ENCODE results near the gene HOXD3.

Gene HOXD3

DNA sequence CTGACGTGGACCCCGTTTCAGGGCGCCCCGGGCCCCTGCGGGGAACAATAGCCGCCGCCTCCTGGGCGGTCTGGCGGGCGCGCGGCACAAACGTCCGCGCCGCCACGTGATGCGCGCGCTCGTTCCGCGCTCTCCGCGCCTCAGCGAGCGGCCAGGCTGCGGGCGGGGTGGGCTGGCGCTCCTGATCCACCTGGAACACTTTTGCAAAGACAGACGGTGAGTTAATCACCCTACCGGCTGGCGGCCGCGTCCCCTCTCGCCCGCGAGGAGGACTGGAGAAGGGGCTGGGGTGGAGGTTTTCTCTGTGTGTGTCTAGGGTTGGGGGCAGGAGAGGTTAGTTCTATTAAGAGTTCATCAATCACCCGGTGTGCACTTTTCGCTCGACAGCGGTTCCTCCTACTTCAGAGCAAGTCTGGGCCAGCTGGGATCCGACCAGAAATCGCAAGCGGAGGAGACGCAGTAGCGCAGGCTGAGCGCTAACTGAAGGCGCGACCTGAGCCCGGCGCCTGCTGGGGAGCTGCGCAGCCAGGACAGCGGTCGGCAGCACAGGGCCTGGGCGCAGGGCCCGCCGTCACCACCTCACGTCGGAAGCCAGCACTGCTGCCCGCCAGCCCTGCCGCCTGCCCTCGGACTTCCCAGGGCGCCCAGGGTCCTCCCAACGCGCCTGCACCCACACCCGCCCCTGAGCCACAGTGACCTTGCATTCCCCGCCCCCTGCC, 21.1 kb downstream of the HOXD3 start:
- DNase-seq: peak; percentile 72

DNA sequence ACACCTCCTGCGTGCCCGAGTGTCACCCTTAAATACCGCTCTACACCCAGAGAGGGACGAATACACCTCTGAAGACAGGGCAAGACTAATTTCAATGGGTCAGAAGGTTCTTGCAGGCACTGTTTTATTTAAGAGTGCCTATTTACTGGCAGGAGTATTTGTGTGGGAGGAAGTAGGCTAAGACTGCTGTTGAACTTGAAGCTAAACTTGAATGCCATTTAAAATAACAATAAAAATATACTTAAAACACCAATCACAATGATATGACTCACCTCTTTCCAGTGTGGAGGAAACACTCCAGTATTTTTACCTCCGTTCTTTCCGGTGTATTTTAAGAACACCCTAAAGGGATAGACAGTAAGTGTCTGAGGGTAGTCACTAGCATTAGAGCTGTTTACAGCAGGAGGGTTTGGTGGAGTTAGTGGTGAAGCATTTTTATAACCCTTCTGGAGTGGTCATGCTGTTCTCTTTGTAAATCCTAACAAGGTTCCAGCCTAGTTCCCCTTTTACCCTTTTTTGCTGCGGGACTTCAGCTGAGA, 21.7 kb downstream of the HOXD3 start:
- DNase-seq: no peak

DNA sequence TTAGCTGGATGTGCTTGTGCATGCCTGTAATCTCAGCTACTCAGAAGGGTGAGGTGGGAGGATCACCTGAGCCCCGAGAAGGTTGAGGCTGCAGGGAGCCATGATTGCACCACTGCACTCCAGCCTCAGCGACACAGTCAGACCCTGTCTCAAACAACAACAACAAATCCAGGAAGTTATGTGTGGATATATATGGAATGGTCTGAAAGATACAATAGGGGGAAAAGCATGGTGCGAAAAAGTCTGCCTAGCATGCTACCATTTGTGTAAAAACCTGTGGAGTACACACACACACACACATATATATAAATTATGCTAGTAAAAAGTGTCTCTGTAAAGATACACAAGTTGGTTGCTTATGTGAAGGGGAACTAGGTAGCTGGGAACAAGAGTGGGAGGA, 24.4 kb downstream of the HOXD3 start:
- no peak for DNase-seq

DNA sequence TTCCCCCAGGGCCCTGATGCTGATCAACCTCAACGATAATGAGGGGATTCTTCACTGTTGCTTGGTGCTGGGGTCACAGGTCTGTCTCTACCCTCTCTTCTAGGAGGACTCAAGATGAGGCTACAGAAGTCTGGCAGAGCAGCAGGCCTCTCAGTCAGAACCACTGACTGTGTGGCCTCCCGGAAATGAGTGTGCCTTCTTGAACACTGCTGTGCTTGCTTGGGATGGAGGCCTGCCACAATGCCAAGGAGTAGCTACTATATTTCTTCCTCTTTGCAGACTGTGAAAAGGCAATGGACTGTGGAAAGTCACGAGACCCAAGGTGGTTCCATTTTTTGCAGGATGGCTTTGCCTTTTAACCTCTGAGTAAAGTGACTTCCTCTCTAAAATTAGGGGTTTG, 25.6 kb downstream of the HOXD3 start:
- DNase-seq: no peak

DNA sequence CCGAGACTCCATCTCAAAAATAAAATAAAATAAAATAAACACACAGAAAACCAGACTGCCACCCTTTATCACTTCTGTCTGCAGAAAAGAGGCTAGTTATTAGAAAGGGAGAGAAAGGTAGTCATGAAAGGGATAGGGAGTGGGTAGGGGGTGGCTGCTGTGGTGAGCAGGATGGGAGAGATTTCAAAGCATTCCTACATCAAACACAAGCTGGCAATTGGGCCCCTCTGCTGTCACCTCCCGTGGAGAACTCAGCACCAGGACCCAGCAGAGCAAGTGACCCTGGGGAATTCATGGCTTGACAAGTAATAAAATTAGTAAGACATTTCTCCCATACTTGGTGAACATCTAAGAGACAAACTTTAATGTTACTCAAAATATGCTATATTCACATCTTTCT, 27.6 kb downstream of the HOXD3 start:
- no peak for DNase-seq

DNA sequence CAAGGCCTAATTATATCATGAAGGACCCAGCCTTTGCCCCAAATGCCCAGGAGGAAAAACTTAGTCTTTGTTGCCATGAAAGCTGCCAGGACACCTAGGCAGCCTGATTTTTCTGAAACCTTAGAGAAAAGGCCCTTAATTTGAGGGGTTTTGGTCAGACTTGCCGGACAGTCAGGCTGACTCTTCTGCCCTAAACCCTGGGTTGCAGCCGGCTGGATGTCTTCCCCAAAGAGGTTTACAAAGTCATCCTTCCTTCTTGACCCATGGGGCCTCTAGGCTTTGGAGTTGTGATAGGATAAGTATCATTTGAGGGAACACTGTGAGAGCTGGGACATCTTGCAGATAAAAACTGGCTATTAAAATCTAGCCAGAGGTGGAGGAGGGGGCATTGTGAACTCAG, 28.9 kb downstream of the HOXD3 start:
- no peak for DNase-seq

DNA sequence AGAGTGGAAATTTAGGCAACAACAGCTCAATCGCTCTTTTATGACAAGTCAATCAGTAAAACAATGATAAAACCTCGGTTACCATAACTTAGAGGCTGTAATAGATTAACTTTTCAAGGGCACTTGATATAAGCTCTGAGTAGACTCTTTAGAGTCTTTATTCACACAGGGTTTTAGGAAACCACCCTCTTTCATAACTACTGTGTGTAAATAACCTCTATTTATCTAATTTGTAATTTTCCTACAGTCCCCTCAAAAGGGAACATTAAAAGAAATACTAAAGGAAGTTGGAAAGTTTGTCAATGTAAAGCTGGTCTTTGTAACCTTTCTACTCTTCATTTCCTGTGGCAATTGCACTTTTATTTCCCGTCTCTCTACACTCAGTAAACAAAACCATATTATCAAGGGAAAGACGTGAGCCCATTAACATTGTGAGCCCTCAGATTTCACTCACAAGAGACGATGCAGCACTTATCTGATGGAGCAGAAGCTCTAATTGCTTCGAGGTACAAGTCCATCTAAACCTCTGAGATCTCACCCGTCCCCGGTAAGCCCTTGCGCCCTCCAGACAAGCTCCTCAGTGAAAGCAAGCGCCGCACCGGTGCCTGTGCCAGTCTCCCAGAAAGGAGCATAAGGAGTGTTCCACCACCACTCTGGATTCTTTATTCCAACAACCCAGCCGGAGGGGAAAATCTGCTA, 30.2 kb downstream of the HOXD3 start:
- DNase-seq: no peak

DNA sequence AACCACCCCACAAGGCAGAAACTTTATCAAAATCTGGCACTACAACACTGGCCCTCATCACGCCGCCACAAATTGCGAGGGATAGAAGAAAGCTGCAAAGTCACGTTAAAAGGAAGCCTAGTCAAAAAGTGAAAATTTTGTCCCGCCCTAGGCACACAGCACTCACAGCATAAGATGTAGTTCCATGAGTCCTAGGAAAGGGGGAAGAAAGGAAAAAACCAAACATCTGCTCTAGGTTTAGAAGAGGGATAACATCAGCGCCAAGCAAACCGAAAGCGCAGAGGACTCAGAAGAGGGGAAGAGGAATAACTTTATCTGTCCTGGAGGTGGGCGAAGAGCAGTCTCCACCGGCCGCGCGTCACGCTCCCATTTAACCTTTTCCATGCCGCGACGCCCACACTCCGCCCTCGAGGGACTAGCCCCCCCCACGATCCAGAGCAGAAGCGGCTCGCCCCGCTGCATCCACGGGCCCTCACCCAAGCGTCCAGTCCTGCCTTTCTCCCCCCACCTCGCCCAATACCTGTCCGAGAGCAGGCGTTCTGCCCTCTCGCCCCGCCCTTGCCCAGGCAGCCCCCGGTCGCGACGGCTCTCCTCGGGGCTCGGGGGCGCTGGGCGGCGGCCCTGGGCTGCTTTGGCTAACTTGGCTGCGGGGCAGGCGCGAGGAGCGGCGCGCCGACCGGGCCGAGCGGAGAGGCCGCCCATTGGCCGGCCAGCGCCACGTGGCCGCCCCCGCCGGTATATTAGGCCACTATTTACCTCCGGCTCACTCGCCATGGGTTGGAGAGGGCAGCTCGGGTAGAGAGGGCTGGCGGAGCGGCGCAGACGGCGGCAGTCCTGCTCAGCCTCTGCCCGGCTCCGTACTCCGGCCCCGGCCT, 31.0 kb downstream of the HOXD3 start, which contains the start of gene HOXD1:
Gene HOXD1 (plus strand): TSS at position 770 of the 875 bp plus-strand sequence. CDS start 134 bp downstream, outside the sequence.
- DNase-seq: peak; percentile 65

DNA sequence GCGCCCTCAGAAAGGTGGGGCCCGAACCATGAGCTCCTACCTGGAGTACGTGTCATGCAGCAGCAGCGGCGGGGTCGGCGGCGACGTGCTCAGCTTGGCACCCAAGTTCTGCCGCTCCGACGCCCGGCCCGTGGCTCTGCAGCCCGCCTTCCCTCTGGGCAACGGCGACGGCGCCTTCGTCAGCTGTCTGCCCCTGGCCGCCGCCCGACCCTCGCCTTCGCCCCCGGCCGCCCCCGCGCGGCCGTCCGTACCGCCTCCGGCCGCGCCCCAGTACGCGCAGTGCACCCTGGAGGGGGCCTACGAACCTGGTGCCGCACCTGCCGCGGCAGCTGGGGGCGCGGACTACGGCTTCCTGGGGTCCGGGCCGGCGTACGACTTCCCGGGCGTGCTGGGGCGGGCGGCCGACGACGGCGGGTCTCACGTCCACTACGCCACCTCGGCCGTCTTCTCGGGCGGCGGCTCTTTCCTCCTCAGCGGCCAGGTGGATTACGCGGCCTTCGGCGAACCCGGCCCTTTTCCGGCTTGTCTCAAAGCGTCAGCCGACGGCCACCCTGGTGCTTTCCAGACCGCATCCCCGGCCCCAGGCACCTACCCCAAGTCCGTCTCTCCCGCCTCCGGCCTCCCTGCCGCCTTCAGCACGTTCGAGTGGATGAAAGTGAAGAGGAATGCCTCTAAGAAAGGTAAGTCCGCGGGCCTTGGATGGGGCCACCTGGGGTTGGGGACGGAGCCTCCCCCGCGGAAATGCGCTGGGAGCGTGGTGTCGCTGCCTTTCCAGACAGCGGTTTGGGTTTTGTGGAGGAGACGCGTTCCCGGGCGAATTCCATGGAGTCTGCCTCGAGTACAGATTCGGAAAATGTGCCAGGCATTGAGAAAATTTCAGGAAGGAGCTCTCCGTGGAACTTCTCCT, 31.9 kb downstream of the HOXD3 start:
- DNase-seq: peak; percentile 65

DNA sequence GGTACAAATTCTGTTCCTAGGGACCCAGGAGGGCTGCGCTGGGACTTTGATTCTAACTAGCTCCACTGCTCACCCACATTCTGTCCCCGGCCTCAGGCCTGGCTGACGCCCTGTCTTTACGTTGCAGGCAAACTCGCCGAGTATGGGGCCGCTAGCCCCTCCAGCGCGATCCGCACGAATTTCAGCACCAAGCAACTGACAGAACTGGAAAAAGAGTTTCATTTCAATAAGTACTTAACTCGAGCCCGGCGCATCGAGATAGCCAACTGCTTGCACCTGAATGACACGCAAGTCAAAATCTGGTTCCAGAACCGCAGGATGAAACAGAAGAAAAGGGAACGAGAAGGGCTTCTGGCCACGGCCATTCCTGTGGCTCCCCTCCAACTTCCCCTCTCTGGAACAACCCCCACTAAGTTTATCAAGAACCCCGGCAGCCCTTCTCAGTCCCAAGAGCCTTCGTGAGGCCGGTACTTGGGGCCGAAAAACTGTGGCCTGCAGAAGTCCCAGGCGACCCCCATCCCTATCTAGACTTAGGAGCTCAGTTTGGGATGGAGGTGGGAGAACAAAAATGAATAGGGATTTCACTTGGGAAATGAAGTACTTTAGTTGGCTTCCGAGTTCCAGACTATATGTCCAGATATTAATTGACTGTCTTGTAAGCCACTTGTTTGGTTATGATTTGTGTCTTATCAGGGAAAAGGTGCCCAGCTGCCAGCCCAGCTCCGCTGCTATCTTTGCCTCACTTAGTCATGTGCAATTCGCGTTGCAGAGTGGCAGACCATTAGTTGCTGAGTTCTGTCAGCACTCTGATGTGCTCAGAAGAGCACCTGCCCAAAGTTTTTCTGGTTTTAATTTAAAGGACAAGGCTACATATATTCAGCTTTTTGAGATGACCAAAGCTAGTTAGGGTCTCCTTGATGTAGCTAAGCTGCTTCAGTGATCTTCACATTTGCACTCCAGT, 32.9 kb downstream of the HOXD3 start:
- DNase-seq: no peak

DNA sequence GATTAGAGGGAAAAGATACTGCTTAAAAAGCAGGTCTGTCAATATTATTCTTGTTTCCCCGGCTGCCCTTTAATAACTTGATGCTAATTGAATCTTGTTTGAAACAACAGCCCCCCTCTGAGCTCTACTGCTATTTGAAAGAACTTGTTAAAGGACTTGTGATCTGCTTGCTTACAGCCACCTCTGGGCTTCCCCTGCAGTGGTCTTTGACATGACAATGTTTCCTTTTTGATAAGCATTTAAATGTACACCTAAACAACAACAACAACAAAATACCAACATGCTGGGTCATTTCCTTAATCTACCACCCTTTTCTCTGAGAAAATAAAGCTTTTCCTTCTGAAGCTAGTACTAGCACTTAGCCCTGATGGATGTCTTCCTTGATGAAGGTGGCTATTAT, 35.2 kb downstream of the HOXD3 start:
- no peak for DNase-seq

DNA sequence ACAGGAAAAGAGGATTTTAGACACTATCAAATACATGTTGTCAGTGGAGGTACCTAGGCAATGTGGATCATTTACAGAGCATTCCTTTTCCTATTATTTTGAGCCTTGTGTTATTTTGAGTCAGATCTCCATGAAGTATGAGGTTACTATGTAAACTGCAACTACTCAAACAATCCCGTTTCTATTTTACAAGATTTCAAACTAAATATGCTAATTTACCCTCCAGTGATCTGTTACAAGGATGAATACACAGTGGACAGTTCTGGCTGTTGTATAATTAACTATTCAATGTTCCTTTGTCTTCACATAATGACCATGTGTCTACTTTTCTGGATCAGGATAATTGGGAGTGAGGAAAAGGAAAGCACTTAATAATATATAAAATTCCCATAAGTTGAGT, 35.9 kb downstream of the HOXD3 start:
- DNase-seq: no peak

DNA sequence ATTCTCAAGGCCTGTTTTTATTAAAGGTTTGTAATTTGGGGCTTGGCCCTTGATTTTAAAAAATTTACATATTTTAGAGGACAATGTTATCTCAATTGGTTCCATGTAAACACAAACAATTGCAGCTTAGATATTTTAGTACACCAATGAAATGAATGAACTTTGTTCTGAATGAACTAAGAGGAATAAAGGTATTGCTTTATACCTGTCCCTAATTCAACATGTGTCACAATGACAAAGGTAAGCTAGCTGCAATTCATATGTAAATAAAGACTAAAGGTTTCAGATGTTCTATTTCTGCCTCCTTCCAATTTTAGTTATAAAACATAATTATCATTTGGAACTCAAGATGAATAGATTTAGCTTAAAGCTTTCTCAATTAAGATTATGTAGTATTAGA, 42.8 kb downstream of the HOXD3 start:
- no peak for DNase-seq

DNA sequence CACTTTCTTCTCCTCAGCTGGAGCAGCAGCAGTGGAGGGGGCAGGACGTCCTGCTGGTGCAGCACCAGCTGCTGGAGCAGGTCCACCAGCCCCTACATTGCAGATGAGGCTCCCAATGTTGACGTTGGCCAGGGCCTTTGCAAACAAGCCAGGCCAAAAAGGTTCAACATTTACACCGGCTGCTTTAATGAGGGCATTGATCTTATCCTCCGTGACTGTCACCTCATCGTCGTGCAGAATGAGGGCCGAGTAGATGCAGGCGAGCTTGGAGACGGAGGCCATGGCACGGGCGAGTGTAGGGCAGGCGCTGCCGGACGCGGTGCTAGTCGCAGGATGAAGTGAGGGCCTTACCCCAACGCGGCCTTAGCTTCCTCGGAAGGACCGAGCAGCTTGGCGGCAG, 43.9 kb downstream of the HOXD3 start:
- DNase-seq: no peak

DNA sequence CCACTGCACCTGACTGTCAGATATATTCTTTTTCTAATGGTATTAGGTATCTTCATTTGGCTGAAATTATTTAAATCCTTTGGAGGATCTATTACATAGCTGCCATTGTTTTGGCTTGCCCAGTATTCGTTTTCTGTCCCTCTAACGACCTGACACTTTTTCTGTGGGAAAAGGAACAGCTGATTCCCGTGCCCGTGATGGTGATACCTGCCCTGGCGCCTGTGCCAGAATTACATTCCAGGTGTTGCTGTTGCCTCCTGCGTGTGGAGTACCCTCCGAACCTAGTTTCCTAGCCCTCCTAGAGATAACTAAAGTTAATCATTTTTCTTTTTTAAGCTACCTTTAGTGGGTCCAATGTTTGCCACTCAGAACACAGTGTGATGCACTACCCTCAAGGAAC, 45.4 kb downstream of the HOXD3 start:
- no peak for DNase-seq

DNA sequence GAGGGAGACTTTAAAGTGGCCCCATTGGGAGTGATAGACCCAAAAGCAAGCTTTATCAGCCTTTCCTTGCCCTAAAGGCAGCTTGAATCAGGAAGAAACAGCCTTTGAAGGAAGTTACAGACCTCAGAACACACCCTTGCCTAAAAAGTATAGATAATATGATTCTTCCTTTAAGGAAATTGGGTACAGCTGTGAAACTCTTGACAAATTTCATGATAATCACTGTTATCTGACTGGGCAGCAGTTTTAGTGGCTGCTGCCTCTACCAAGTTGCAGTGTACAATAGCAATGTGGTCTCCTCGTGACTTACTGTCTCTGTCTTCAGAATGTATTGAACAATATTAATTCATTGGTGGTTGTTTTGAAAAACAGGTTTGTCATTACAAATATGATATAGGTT, 48.0 kb downstream of the HOXD3 start:
- no peak for DNase-seq

DNA sequence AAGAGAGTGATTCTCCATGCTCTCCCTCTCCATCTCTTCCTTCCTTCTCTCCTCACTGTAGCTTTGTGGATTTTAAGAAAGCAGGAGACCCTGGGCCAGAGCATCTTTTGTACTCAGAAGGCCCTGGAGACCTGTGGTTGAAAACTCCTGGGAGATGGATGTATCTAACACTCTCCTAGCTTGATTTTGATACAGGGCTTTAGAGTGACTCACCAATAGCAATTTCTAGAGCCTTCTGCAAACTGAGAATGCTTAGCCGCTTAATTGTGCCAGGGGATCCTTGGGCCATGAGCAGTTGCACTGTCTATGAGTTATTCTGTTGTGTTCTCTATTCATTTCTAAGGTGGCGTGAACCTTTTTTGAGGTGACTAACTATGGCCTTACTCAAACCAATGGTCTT, 49.0 kb downstream of the HOXD3 start:
- DNase-seq: no peak

DNA sequence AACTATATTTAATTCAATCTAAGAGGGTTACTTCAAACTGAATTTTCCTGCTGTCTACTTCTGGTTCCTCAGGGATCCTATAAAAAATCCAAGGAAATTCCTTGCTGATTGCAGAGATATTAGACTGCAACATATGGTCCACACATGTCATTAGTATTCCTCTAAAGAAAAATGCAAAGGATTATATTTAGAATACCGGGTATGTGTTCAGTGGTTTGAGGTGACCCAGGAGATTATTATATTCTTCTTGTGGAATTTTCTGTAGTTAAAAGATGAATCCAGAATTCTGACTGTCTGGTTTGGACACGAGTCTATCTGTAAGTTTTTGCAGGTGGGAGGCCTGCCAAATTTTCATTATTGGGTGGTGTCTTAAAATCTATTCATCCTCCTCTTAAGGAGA, 49.6 kb downstream of the HOXD3 start:
- no peak for DNase-seq

DNA sequence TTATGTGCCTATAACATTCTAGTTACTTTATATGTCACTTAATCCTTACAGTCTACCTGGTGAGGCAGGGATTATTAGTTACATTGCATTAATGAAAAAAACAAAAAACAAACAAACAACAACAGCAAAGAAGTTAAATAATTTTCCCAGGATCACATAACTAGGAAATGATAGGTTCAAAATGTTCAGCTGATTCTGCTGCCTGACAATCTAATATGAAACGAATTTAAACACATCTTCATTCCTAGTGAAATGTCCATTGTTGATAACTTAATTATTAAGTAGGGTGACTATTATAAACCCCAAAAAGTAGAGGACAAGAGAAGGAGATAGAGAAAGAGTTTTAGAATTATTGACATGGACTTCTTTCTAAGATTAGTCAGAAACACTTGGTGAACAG, 54.0 kb downstream of the HOXD3 start:
- no peak for DNase-seq

DNA sequence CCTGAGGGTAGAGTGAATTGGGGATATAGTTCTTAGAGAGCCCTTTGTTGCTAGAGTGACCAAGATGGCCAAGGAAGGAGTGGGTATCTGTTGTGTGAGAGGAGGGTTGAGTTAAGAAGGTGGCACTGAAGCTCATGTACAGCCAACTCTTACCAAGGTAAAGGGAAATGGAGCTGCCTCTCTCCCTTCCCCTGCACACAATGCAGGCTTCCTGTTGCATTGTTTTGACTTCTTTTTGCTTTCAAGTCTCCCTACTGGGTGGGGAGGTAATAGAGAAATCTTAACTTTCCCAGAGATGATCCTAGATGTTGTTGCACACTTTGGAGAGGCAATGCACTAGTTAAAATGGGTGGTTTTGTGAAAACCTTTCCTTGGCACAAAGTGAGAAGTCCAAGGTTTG, 55.2 kb downstream of the HOXD3 start:
- no peak for DNase-seq

DNA sequence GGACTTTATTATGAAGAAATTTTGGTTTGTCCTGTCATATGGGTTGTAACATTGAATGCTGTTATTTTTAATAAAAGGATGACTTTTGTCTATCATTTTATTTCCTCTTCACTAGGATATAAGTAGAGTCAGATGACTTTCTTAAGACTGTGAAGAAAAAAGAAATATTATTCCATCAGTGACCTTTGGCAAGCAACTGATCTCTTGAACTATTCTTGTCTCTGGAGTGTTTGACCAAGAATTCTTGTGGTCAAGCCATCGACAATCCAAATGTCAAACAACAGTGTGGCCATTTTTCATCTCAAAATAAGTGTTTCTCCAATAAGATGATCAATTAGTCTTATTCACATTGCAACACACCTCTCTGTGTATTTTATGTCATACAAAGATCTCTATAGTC, 56.3 kb downstream of the HOXD3 start:
- DNase-seq: no peak
